HG03432 (cell line): ENCODE results near the gene HOXD12.
A peak's percentile ranks its signal among the peaks of the same experiment; 100 is the strongest.

Experiments used
- ATAC-seq: cut with Tn5 transposase; IDR thresholded peaks from one replicate; pipeline ENCODE4 v1.9.1; 2021; ENCODE audit warnings: mild to moderate bottlenecking, moderate library complexity; ENCODE audit not compliant: unreplicated experiment

Gene HOXD12

DNA sequence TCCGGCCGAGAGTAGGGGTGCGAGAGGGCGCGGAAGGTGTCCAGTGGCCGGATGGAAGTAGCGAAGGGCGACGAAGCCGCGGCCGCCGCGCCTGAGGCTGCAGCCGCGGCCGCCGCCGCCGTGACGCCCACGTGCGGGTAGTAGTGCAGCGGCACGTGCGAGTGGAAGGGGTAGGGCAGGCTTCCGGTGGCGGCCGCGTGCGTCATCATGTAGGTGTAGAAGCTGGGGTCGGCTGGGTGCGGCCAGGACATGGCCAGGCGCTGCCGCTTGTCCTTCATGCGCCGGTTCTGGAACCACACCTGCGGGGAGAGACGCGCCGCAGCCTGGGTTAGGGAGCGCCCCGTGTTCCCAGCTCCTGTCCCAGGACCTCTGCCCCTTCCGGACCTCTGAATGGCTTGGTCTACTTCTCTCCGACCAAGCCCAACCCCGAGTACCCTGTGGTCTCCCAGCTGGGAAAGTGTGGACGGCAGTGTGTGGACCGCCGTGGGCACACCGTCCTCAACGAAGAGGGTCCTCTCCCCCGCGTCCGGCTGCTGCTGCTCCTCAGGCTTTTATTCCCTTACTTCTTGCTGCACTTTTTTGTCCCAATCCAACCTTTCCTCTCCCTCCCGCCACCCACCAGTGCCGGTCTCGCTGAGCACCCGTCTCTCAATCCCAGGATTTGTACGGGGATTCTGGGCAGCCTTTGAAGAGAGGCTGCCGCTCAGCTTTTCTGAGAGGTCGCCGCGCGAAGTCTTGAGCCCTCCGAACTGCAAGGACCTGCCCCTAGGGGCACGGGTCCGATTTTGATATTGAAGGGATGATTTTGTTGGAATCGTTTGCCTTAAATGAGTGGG lies 18.8 kb upstream of the HOXD12 start:
- ATAC-seq = no peak

DNA sequence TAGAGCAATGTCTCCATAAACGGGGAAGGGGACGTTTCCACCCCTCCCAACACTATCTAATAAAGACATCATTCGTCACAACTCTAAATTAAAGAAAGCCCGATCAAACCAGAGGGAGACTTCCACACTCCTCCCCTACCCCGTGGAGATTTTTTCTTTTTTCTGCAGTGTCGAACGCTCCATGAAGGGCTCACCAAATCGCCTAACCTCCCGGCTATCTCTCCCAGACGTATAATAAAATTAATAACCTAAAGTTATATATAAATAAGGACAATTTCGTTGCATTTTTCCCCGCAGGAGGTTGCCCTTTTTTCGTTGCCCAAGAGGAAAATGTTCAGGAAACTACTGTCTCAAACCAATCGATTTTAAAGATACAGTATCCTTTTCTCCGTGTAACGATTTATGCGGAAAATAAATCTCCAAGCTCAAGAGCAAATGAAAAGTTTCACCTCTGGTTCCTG lies 18.2 kb upstream of the HOXD12 start:
- no peak for ATAC-seq

DNA sequence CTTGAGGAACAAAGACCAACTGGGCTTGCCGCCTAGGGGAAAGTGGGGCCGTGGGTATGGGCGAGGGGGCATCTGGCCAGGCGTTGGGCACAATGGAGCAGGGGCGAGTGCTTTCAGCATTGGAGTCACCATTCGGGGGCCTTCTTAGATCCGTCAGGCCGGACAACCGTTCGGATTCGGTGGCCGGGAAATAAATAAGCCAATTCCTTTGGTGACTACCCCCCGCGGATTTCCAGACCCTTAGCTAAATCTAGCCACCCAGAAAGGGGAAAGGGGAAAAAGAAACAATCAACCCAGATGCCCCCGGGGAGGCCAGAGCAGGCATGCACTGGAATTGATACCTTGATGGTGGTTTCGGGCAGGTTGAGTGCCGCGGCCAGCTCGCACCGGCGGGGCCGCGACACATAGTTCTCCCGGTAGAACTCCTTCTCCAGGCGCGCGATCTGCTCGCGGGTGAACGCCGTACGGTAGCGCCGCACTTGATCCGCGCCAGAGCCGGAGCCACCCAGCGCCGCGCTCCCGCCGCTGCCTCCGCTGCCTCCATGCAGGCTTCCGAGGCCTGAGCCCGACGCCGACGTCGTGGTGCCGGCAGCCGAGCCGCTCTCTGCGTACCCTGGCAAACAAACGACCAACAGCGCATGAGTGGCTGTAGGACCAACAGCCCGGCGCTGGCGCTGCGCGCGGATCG lies 17.6 kb upstream of the HOXD12 start:
- ATAC-seq = no peak

DNA sequence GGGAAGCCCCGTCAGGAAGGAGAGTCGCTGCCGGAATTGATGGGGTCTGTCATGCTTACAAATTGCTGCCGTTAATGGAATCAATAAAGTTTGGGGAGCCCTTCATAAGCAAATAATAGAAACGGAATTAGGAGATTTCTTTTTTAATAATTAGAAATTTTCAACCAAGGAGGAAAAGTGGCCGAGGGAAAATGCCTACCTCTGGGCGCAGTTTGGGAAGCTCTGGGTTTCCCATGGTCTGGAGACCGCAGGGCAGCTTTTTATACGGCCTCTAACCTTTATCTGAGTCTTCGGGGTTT lies 17.1 kb upstream of the HOXD12 start:
- ATAC-seq = no peak

DNA sequence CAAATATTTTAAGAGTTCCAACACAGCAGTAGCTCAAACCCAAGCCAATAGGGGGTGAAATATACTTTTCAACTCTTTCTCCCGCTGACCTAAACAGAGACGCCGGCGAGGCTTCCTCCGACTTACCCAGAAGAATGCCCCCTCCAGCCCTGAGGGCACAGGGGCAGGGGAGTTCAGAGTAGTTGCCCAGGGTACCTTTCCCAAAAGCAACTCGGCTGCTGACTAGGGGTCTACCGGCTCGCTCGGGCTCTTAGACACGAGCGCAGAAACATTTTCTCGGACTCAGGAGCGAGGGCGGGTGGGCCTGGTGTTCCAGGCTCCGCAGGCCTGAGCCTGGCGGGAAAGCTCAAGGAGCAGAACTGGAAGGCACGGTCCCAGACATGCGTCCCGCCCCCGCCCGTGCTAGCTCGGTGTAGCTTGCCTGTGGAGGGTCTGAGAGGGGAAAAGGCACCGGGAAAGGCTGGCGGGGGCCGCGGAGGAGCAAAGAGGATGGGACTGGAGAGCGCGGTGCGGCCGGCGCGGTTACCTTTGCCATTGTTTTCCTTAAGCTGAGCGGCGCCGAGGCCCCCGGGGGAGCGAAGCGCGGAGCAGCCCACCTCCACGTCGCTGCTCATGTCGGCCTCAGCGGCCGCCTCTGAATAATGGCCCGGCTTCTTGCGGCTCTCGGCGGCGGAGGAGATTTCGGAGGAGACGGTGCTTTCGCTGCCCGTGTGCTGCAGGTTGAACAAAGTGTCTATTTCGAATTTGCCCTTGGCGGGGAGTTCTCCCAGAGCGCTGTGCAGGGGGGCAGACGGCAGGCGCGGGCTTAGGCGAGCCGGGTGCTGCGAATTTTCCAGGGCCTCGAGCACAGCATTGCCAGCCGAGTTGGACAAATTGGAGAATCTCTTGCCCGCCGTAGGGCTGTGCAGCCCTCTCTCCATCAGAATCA lies 16.5 kb upstream of the HOXD12 start:
- ATAC-seq = no peak

DNA sequence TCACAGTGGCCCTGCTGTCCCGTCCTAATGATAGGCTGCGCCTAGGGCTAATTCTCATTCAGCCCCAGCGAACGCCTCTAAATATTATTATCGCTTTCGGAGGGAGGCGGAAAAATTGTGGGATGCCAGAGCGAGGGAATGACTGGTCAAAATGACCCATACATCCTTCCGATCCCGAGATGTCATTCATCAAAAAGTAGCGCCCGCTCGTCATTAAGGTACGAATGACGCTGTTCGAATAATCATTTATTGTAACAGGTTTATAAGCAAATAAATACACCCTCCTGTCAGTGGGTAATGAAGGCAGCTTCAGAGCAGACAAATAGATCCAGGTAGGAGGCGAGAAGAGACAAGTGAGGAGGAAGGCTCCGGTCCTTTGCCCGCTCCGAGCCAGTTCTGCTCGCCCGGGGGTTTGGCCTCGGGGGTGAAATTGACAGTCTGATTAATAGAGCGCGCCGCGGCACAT lies 15.8 kb upstream of the HOXD12 start, which contains the start of gene EVX2:
TSS of gene EVX2 (minus strand) at position 167 of the 466 bp plus-strand sequence. CDS start 186 bp downstream, outside the sequence.
- ATAC-seq = no peak

DNA sequence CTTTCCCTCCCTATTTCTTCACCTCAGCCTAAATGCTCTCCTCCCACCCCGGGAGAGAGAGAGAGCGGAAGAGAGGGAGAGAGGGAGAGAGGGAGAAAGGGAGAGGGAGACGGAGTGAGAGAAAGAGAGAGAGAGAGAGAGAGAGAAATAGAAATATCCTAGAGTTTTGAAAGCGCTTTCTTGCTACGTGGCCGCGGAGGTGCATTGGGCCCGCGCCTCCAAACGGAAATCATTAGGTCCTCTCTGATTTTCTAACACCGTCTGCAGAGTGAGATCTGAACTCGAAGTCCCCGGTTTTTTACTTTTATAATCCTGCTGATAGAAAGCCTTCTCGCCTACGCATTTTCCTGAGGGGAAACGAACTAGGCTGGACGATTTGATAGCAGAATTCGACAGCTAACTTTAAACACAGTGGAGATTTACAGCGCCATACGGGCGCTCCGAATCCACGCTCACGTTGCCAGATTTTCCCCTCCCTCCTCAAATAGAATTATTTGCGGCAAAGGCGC lies 14.9 kb upstream of the HOXD12 start:
- no peak for ATAC-seq

DNA sequence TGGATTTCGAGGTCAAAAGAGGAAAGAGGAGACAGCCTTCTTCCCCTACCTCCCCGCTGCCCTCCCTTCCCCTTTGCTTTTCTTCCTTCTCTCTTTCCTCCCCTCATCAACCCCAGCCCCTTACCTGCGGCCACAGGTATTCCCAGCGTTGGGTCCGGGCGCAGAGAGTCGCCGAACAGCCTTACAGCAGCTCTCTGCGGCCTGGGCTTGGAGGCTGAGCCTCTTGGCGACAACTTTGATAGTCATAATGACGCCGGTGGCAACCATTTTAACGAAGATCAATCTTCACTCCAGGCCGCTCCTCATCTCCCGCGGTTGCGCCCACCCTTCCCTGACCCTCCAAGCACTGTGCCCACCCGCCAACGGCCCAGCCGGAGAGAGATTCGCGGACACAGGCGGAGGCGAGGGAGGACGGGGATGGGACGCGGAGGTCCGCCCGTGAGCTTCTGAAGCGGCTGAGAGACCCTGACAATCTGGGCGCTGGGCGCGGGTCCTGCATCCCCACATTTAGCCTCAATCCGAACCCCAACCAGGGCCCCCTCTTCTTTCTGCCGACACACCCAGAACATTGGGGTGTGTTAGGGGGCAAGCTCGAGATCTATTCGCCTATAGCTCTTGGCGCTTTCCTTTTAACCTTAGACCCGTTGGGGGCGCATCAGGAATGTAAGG lies 14.3 kb upstream of the HOXD12 start:
- ATAC-seq = no peak

DNA sequence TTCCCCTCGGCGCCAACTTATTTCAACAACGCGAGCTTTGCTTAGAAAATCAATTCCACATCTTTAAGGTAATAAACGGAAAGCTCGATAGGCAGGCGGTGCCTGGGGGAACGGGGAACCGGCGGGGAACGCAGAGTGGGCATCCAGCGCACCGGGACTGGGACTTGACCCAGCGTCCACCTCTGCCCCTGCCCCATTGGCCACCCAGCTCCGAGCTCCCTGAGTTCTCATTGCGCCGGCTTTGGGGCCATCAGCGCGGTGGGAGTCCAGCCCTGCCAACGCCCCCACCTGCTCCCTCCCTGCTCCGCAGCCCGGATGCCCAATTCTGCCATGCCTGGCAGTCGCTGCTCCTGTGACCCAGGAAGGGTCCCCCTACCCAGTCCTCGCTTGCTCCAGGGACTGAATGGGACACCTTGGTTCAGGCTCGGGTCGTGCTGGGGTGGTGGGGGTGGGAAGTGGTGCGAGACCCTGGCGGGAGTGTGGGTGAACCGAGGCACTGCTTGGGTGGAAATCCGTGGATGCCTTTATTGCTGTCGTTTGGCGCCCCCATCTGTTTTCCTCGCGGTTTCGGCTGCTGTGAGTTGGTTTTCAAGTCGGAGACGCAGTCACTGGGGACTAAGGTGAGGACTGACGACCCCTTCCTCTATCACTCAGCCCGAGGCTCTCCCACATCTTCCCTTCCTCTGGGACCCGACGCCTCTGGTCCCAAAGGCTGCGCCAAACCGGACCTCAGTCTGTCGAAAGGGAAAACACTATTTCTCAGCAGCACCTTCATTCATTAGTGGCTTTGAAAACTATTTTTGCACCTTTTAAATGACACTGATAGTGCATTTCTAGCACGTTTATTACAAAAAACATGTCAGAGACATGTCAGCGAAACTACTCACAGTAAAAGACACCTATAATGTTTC lies 13.5 kb upstream of the HOXD12 start:
- no peak for ATAC-seq

DNA sequence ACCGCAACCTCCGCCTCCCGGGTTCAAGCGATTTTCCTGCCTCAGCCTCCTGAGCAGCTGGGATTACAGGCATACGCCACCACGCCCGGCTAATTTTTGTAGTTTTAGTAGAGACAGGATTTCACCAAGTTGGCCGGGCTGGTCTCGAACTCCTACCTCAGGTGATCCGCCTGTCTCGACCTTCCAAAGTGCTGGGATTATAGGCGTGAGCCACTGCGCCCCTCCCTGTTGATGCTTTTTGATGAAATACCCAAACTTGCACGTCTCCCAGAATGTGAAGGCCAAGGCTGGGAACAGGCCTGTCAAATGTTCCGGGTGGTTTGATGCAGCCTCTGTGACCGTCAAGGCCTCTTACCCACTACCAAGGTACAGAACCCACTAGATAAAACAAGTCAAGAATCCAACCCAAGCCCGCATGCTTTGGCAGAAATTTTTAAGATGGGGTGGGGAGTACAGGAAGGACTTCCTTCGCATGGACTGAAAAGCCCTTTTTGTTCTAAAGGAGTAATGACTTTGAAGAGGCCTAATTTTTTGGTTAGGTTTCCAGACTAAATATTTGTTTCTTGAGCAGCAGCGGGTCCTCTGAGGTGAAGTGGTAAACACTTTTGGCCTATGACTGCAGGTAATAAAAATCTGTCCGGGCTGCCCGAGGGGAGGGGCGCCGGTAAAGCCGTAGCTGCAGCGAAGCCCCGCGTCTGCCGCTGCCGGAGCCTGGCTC lies 12.1 kb upstream of the HOXD12 start:
- no peak for ATAC-seq

DNA sequence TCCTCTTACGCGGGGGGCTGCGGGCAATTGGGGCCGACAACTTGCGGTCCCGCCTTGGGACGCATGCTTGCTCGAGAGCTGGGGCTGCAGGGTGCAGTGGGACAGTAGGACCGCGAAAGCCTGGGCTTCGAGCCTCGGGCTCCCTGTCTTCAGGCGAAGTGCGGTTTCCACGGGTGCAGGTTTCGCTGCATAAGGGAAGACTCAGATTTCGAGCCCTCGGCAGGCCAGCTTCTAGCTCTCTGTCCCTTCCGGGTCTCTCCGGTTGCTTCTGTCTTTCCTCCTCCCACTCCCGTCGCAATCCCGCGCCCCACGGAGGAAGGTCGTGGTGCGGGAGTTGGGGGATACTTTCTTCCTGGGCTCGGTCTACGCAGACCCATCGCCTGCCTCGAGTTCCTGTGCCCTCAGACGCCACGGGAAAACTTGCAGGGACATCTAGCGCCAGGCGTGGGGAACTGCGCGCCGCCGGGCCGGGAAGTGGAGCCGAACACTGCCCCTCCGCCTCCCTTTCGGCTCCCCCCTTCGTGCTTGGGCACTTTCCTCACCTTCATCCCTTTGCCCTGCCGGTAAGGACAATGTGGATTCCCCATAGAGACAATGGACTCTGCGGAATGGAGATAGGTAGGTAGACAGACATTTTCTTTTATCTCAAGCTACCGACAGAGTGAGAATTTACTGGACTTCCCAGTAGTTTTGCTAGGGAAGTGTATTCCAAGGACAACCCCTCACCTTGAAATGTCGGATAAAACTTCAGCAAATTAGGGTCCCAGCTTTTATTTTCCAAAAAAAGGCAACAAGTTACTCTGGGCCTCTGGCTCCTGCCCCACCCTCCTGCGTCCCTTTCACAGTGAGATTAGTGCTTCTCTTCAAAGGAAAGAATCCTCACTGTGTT lies 11.3 kb upstream of the HOXD12 start:
- ATAC-seq = peak; percentile 82

DNA sequence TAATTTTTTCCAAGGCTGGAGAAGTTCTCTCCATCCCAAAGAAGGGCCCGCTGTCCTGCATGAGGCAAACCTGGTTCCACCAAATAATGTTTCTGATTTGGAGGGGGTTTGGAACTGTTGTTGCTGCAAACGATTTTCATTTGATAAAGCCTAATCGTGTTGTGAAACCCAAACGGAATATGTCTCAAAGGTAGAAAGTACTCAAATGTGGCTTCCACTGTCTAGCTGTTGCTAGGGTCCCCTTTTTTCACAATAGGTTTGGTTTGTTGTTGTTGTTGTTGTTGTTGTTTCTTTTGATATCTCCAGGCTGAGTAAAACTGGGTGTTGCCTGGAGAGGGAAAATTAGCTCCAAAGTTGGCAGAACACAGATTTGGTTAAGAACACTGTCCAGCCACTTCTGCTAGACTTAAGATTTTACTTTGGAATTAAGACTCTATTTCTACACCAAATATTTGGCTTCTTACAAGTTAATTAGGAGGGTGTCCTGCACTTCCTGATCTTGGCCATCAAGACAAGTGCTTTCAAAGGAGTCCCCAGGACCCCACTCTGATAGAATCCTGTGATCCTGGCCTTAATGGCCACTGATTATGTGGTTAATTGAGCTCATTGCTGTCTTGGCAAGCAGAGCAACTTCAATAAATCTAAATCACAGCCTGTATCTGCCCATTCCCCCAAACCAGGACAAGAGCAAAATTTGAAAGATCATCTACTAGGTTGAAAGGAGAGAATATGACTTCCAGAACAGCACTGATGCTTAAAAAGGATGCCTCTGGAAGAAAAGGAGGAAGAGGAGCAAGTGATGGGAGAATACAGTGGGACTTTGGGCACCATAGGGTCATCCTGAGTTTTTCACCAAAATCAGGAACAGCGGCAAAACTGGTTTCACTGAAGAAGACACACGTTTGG lies 10.4 kb upstream of the HOXD12 start:
- no peak for ATAC-seq

DNA sequence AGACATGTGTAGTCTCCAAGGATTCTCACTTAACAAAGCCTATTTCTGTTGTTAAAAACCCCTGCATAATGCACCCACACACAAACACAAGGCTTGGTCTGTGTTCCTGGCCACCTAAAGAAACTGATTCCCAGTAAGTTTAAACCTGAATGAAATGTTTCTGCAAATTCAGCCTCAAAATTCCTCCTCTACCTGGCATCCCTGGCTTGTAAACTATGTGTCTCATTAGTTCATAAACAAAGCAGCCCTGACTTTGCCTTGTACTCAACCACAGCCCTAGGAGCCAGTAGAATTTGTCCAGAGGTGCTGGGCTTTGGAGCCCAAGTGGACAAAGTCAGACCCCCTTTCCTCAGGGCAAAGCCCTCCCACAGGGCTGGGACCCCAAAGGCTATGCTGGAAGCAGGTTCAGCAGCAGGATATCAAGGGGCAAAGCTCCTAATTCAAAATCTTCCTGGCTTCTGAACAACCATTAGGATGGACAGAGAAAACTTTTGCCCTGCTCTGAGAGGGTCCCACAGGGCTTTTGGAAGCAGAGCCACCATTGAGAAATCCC lies 9.7 kb upstream of the HOXD12 start:
- no peak for ATAC-seq

DNA sequence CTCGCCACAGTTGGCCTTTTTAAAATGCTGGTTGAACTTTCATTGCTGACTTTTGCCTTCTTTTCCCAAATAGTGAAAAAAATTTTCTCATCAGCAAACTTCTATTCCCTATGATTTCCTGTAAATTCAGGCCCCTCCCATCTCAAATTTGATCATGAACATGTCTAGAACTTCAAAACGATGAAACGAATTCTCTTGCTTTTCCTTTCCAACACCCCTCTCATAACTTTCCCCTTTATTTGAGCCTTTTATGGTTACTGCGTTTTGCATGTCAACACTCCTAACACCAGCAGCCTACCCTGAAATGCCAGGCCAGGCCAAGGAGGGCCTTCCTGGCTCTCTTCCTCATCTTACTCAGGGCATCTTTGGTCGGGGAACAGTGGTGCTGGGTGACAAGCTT lies 8.7 kb upstream of the HOXD12 start:
- no peak for ATAC-seq

DNA sequence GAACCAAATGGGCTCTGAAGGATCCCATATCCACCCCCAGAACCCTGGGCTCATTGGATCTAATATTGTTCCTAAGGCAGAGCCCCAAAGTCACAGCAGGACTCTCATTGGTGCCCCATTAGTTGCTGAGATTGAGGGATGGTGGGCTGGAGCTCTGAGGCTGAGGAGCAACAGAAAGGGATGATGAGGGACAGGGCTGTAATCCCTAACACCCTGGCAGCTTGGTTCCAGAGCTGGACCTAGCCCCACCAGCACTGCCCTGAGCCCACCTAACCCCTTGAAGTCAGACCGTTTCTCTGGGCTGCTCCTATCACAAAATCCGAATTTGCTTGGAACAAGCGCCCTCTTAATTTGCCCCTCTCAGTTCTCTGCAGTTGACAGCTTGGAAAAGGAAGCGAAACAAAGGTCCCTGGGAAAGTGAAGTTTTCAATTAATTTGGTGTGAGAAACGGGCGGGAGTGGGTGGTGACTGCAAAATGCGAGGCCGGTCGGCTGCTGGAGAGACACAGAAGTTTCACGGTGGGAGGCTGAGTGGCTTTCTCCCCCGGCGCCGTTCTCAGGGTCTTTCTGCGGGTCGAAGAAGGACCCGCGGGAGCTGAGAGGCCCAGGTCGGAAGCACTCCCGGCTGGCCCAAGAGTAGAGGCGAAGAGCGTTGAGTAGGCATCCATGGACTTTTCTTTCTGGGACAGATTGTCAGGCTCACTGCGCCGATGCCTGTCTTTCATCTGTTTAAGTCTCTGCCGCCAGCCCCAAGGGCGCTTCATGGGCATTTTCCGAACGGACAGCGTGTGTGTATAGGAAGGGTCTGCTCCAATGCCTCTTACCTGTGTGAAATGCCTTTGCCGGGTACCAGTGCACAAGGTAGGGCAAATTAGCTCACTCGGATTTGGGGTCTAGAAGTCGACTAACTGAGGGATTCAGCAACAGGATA lies 8.0 kb upstream of the HOXD12 start:
- ATAC-seq = no peak
